ENCODE measurements around the gene LMF1. TPM values are rescaled to one million over a fixed set of nuclear protein-coding genes. Genes with fewer than 3 reads are reported as not detected.

Gene LMF1
- total RNA-seq, 2 experiments from 2014 or later: 11.4 to 29.6 TPM

GRCh38 chr16:876523-877241 is 94.1 kb downstream of the LMF1 start:
- no peak overlapping the region for H3K4me3 Mint-ChIP-seq
- CTCF ChIA-PET: no interaction called here
- H3K27me3 Mint-ChIP-seq: no peaks in the 10 kb centered on the region
- peaks cover 5% of the 10 kb centered on the region for H3K4me1 Mint-ChIP-seq
- H3K36me3 Mint-ChIP-seq: no peaks in the 10 kb centered on the region
- ATAC-seq: no peak
- H3K27ac Mint-ChIP-seq: no peak overlapping the region
- DNase-seq: no peak
- no peaks in the 10 kb centered on the region for H3K9me3 Mint-ChIP-seq (ENCODE audit: low read depth)

- CTCF ChIA-PET: no interaction called here
- H3K27me3 Mint-ChIP-seq: no peaks in the 10 kb centered on the region
- ATAC-seq (no peak), DNase-seq (no peak)
- no peaks in the 10 kb centered on the region for H3K36me3 Mint-ChIP-seq
- no peaks in the 10 kb centered on the region for H3K9me3 Mint-ChIP-seq (ENCODE audit: low read depth)
- H3K4me1 Mint-ChIP-seq: peaks cover 5% of the 10 kb centered on the region
- no peak overlapping the region for H3K27ac Mint-ChIP-seq
- no peak overlapping the region for H3K4me3 Mint-ChIP-seq
These were observed 94.8 kb downstream of the LMF1 start for GRCh38 chr16:876041-876335.

- no peaks in the 10 kb centered on the region for H3K9me3 Mint-ChIP-seq (ENCODE audit: low read depth)
- no peak for ATAC-seq
These were observed 95.4 kb downstream of the LMF1 start for GRCh38 chr16:875182-876040.

GRCh38 chr16:874366-875181 is 96.2 kb downstream of the LMF1 start:
- Mint-ChIP-seq H3K36me3 (no peaks in the 10 kb centered on the region), H3K27ac (no peak overlapping the region), H3K4me1 (peaks cover 5% of the 10 kb centered on the region), H3K27me3 (no peaks in the 10 kb centered on the region), H3K4me3 (no peak overlapping the region), H3K9me3 (ENCODE audit: low read depth) (no peaks in the 10 kb centered on the region)
- ATAC-seq (no peak), DNase-seq (no peak)
- CTCF ChIA-PET: no interaction called here

More at GRCh38 chr16:875182-876040, 95.4 kb downstream of the LMF1 start:
- H3K36me3 Mint-ChIP-seq: no peaks in the 10 kb centered on the region
- no peaks in the 10 kb centered on the region for H3K27me3 Mint-ChIP-seq
- no peak overlapping the region for H3K27ac Mint-ChIP-seq
- DNase-seq: no peak
- peaks cover 5% of the 10 kb centered on the region for H3K4me1 Mint-ChIP-seq
- CTCF ChIA-PET: no interaction called here
- no peak overlapping the region for H3K4me3 Mint-ChIP-seq

GRCh38 chr16:873889-874288 is 96.9 kb downstream of the LMF1 start:
- DNase-seq: no peak
- Mint-ChIP-seq H3K36me3 (no peaks in the 10 kb centered on the region), H3K27me3 (no peaks in the 10 kb centered on the region), H3K4me3 (no peak overlapping the region), H3K9me3 (ENCODE audit: low read depth) (no peaks in the 10 kb centered on the region), H3K27ac (no peak overlapping the region), H3K4me1 (peaks cover 5% of the 10 kb centered on the region)
- no peak for ATAC-seq
- CTCF ChIA-PET: no interaction called here

- H3K27me3 Mint-ChIP-seq: no peaks in the 10 kb centered on the region
- H3K9me3 Mint-ChIP-seq (ENCODE audit: low read depth): no peaks in the 10 kb centered on the region
- no peaks in the 10 kb centered on the region for H3K36me3 Mint-ChIP-seq
- H3K4me3 Mint-ChIP-seq: no peak overlapping the region
- DNase-seq: no peak
- peaks cover 5% of the 10 kb centered on the region for H3K4me1 Mint-ChIP-seq
- CTCF ChIA-PET: no interaction called here
- no peak overlapping the region for H3K27ac Mint-ChIP-seq
- ATAC-seq: no peak
These were observed 97.5 kb downstream of the LMF1 start for GRCh38 chr16:873243-873661.

GRCh38 chr16:872436-873242 is 98.1 kb downstream of the LMF1 start:
- CTCF ChIA-PET: no interaction called here
- H3K4me3 Mint-ChIP-seq: no peak overlapping the region
- no peak overlapping the region for H3K27ac Mint-ChIP-seq

GRCh38 chr16:871562-872345 is 99.0 kb downstream of the LMF1 start:
- H3K36me3 Mint-ChIP-seq: no peaks in the 10 kb centered on the region
- CTCF ChIA-PET: no interaction called here
- no peaks in the 10 kb centered on the region for H3K4me1 Mint-ChIP-seq
- no peaks in the 10 kb centered on the region for H3K9me3 Mint-ChIP-seq (ENCODE audit: low read depth)
- ATAC-seq (no peak), DNase-seq (no peak)
- no peaks in the 10 kb centered on the region for H3K27me3 Mint-ChIP-seq
- no peak overlapping the region for H3K4me3 Mint-ChIP-seq
- H3K27ac Mint-ChIP-seq: no peak overlapping the region

More at GRCh38 chr16:872436-873242, 98.1 kb downstream of the LMF1 start:
- ATAC-seq: no peak
- Mint-ChIP-seq H3K36me3 (no peaks in the 10 kb centered on the region), H3K27me3 (no peaks in the 10 kb centered on the region), H3K9me3 (ENCODE audit: low read depth) (no peaks in the 10 kb centered on the region), H3K4me1 (peaks cover 4% of the 10 kb centered on the region)
- DNase-seq: no peak

- H3K4me3 Mint-ChIP-seq: no peak overlapping the region
- DNase-seq (no peak), ATAC-seq (no peak)
- CTCF ChIA-PET: no interaction called here
- H3K4me1 Mint-ChIP-seq: no peaks in the 10 kb centered on the region
- H3K27ac Mint-ChIP-seq: no peak overlapping the region
- H3K36me3 Mint-ChIP-seq: no peaks in the 10 kb centered on the region
- H3K27me3 Mint-ChIP-seq: no peaks in the 10 kb centered on the region
- no peaks in the 10 kb centered on the region for H3K9me3 Mint-ChIP-seq (ENCODE audit: low read depth)
These were observed 99.8 kb downstream of the LMF1 start for GRCh38 chr16:870856-871561.

- no peak overlapping the region for H3K27ac Mint-ChIP-seq
- CTCF ChIA-PET: no interaction called here
- no peak overlapping the region for H3K4me3 Mint-ChIP-seq
- ATAC-seq (no peak), DNase-seq (no peak)
- H3K4me1 Mint-ChIP-seq: no peaks in the 10 kb centered on the region
- H3K9me3 Mint-ChIP-seq (ENCODE audit: low read depth): no peaks in the 10 kb centered on the region
- H3K27me3 Mint-ChIP-seq: no peaks in the 10 kb centered on the region
- H3K36me3 Mint-ChIP-seq: no peaks in the 10 kb centered on the region
These were observed 100.8 kb downstream of the LMF1 start for GRCh38 chr16:869823-870641.

GRCh38 chr16:868846-869822 is 101.7 kb downstream of the LMF1 start:
- Mint-ChIP-seq H3K9me3 (ENCODE audit: low read depth) (no peaks in the 10 kb centered on the region), H3K4me3 (no peak overlapping the region), H3K27me3 (no peaks in the 10 kb centered on the region), H3K27ac (no peak overlapping the region), H3K36me3 (no peaks in the 10 kb centered on the region), H3K4me1 (no peaks in the 10 kb centered on the region)
- CTCF ChIA-PET: no interaction called here
- DNase-seq (no peak), ATAC-seq (no peak)

Measured in activated CD8-positive, alpha-beta memory T cell treated with anti-CD3 and anti-CD28 coated beads, Interleukin-2, amount 10 ng/mL, durations not matched to agents 7 days and 5 days (primary cell).